ENCODE data around the gene IGFLR1.
"Not testable (repeated sequence)": the region's sequence is repeated elsewhere in the genome, so short reads cannot be mapped to it uniquely, and the experiment has no call there.

The IGFLR1 gene

GRCh38 chr19:35739275-35740107 is 2.8 kb downstream of the IGFLR1 start:
- no peak for DNase-seq

GRCh38 chr19:35738887-35739229 is 3.4 kb downstream of the IGFLR1 start:
- no peak for DNase-seq

- no peak for DNase-seq
These were observed 4.0 kb downstream of the IGFLR1 start for GRCh38 chr19:35738021-35738886.

- DNase-seq, result no peak
These were observed 5.1 kb downstream of the IGFLR1 start for GRCh38 chr19:35736913-35737886.

GRCh38 chr19:35734889-35735288 is 7.4 kb downstream of the IGFLR1 start:
- DNase-seq, result no peak

GRCh38 chr19:35734273-35734672 is 8.0 kb downstream of the IGFLR1 start:
- DNase-seq, result no peak

GRCh38 chr19:35733180-35734125 is 8.8 kb downstream of the IGFLR1 start:
- DNase-seq, result no peak

- no peak for DNase-seq
These were observed 9.6 kb downstream of the IGFLR1 start for GRCh38 chr19:35732540-35733179.

- no peak for DNase-seq
These were observed 10.4 kb downstream of the IGFLR1 start for GRCh38 chr19:35731779-35732405.

- DNase-seq, result no peak
These were observed 10.9 kb downstream of the IGFLR1 start for GRCh38 chr19:35731353-35731752.

- DNase-seq, result no peak
These were observed 11.9 kb downstream of the IGFLR1 start for GRCh38 chr19:35730326-35730725.

- no peak for DNase-seq
These were observed 12.5 kb downstream of the IGFLR1 start for GRCh38 chr19:35729763-35730162.

GRCh38 chr19:35729021-35729420 is 13.2 kb downstream of the IGFLR1 start:
- DNase-seq, result no peak

GRCh38 chr19:35727956-35728706 is 14.1 kb downstream of the IGFLR1 start:
- no peak for DNase-seq

- DNase-seq, result no peak
These were observed 14.9 kb downstream of the IGFLR1 start for GRCh38 chr19:35727053-35727955.

GRCh38 chr19:35725216-35725861 is 16.9 kb downstream of the IGFLR1 start:
- DNase-seq, result no peak

GRCh38 chr19:35724560-35724959 is 17.7 kb downstream of the IGFLR1 start:
- no peak for DNase-seq

- not testable (repeated sequence) for DNase-seq
These were observed 18.1 kb downstream of the IGFLR1 start for GRCh38 chr19:35724132-35724531.
